ENCODE measurements around the gene IQCF6. TPM values are rescaled to one million over a fixed set of nuclear protein-coding genes. Genes with fewer than 3 reads are reported as not detected.
"Not testable (repeated sequence)": the region's sequence is repeated elsewhere in the genome, so short reads cannot be mapped to it uniquely, and the experiment has no call there.

Gene IQCF6
- total RNA-seq, 2 experiments from 2014 or later: not detected

- no peaks in the 10 kb centered on the region for H3K36me3 Mint-ChIP-seq (ENCODE audit: low read depth)
- TF ChIP-seq CTCF (IDR thresholded peaks at IDR 0.05): no peak
- ChIA-PET POLR2A (no interaction called here), CTCF (no interaction called here)
- H3K4me1 Mint-ChIP-seq (ENCODE audit: low read depth): peaks cover 13% of the 10 kb centered on the region
- H3K27ac Mint-ChIP-seq: no peak overlapping the region
- peaks cover 9% of the 10 kb centered on the region for H3K27me3 Mint-ChIP-seq
- no peak overlapping the region for H3K4me3 Mint-ChIP-seq
- ATAC-seq (no peak), DNase-seq (no peak)
- intact Hi-C loops (cut with micrococcal nuclease): no loop called here
- H3K9me3 Mint-ChIP-seq: no peaks in the 10 kb centered on the region
Observed at GRCh38 chr3:51786267-51786666, 7.2 kb upstream of the IQCF6 start.

- Mint-ChIP-seq H3K36me3 (ENCODE audit: low read depth) (no peaks in the 10 kb centered on the region), H3K4me1 (ENCODE audit: low read depth) (no peaks in the 10 kb centered on the region), H3K4me3 (no peak overlapping the region), H3K27me3 (peaks cover 9% of the 10 kb centered on the region), H3K27ac (no peak overlapping the region), H3K9me3 (no peaks in the 10 kb centered on the region)
- TF ChIP-seq CTCF (IDR thresholded peaks at IDR 0.05): no peak
- DNase-seq (no peak), ATAC-seq (no peak)
- CTCF ChIA-PET: no interaction called here
- intact Hi-C loops (cut with micrococcal nuclease): no loop called here
- POLR2A ChIA-PET: no interaction called here
Observed at GRCh38 chr3:51778554-51778953, 483 bp downstream of the IQCF6 start.

- Mint-ChIP-seq H3K4me3 (no peak overlapping the region), H3K9me3 (no peaks in the 10 kb centered on the region), H3K36me3 (ENCODE audit: low read depth) (no peaks in the 10 kb centered on the region), H3K4me1 (ENCODE audit: low read depth) (no peaks in the 10 kb centered on the region), H3K27ac (no peak overlapping the region), H3K27me3 (peaks cover 14% of the 10 kb centered on the region)
- ATAC-seq: no peak
- DNase-seq: no peak
- no peak for TF ChIP-seq CTCF (IDR thresholded peaks at IDR 0.05)
- ChIA-PET POLR2A (no interaction called here), CTCF (no interaction called here)
- intact Hi-C loops (cut with micrococcal nuclease): no loop called here
Observed at GRCh38 chr3:51777985-51778384, 1.1 kb downstream of the IQCF6 start.

- H3K27ac Mint-ChIP-seq: no peak overlapping the region
- DNase-seq (no peak), ATAC-seq (no peak)
- no peaks in the 10 kb centered on the region for H3K4me1 Mint-ChIP-seq (ENCODE audit: low read depth)
- ChIA-PET CTCF (interaction anchor here (1.1 to 1.5 kb wide), 2 partner anchors 26 to 54 kb away, joined by 4 to 5 read pairs; no protein-coding TSS in a partner anchor), POLR2A (no interaction called here)
- no peak overlapping the region for H3K4me3 Mint-ChIP-seq
- peaks cover 19% of the 10 kb centered on the region for H3K27me3 Mint-ChIP-seq
- H3K9me3 Mint-ChIP-seq: no peaks in the 10 kb centered on the region
- H3K36me3 Mint-ChIP-seq (ENCODE audit: low read depth): no peaks in the 10 kb centered on the region
- TF ChIP-seq CTCF (IDR thresholded peaks at IDR 0.05): no peak
- intact Hi-C loops (cut with micrococcal nuclease): no loop called here
Observed at GRCh38 chr3:51773529-51774056, 5.4 kb downstream of the IQCF6 start.

GRCh38 chr3:51759203-51759602, 19.8 kb downstream of the IQCF6 start:
- intact Hi-C loops (cut with micrococcal nuclease): no loop called here
- Mint-ChIP-seq H3K4me1 (ENCODE audit: low read depth) (no peaks in the 10 kb centered on the region), H3K36me3 (ENCODE audit: low read depth) (peaks cover 8% of the 10 kb centered on the region), H3K9me3 (peaks cover 20% of the 10 kb centered on the region), H3K27ac (no peak overlapping the region), H3K4me3 (no peak overlapping the region), H3K27me3 (peaks cover 10% of the 10 kb centered on the region)
- ChIA-PET CTCF (no interaction called here), POLR2A (no interaction called here)
- no peak for TF ChIP-seq CTCF (IDR thresholded peaks at IDR 0.05)
- DNase-seq (no peak), ATAC-seq (no peak)

GRCh38 chr3:51753763-51754750, 25.0 kb downstream of the IQCF6 start:
- CTCF ChIA-PET: interaction anchor here (1.3 kb wide), 1 partner anchor 36 kb away, joined by 6 read pairs; no protein-coding TSS in a partner anchor
- intact Hi-C loops (cut with micrococcal nuclease); POLR2A ChIA-PET; ATAC-seq; H3K4me3 Mint-ChIP-seq; H3K36me3 Mint-ChIP-seq (ENCODE audit: low read depth); H3K9me3 Mint-ChIP-seq; DNase-seq; H3K27ac Mint-ChIP-seq; H3K27me3 Mint-ChIP-seq: not testable (repeated sequence)
- H3K4me1 Mint-ChIP-seq (ENCODE audit: low read depth): peaks cover 12% of the 10 kb centered on the region
